Cerebellar nuclear complex (tissue), 1 donor: ENCODE measurements around the gene ZNF43.
A peak's percentile ranks its signal among the peaks of the same experiment; 100 is the strongest.
"Not testable (repeated sequence)": the region's sequence is repeated elsewhere in the genome, so short reads cannot be mapped to it uniquely, and the experiment has no call there.

Experiments used
- DNase-seq, 2 experiments: peaks; one replicate each; lab custom pipeline; 2025; lab: John Stamatoyannopoulos, UW

ZNF43 gene

GRCh38 chr19:21835810-21836444, at the start of gene ZNF43:
TSS of gene ZNF43 (minus strand) at chr19:21836182. CDS start at chr19:21836038, 144 bp downstream.
- DNase-seq: peak; percentile 87 to 94

- not testable (repeated sequence) for DNase-seq
These were observed 49.5 kb upstream of the ZNF43 start for GRCh38 chr19:21885516-21885915.

- DNase-seq: not testable (repeated sequence)
These were observed 48.8 kb upstream of the ZNF43 start for GRCh38 chr19:21884786-21885185.

GRCh38 chr19:21883516-21883915, 47.5 kb upstream of the ZNF43 start:
- no peak for DNase-seq

GRCh38 chr19:21880761-21881160, 44.8 kb upstream of the ZNF43 start:
- DNase-seq: not testable (repeated sequence)

GRCh38 chr19:21878646-21879045, 42.7 kb upstream of the ZNF43 start:
- no peak for DNase-seq

- DNase-seq: no peak
These were observed 42.0 kb upstream of the ZNF43 start for GRCh38 chr19:21877976-21878375.

GRCh38 chr19:21876608-21877007, 40.6 kb upstream of the ZNF43 start:
- DNase-seq: not testable (repeated sequence)

- no peak for DNase-seq
These were observed 21.0 kb upstream of the ZNF43 start for GRCh38 chr19:21856773-21857514.

GRCh38 chr19:21851596-21852345, 15.8 kb upstream of the ZNF43 start:
- DNase-seq: peak; percentile 58 to 78

GRCh38 chr19:21850656-21851255, 14.8 kb upstream of the ZNF43 start:
- DNase-seq: no peak

GRCh38 chr19:21848706-21849105, 12.7 kb upstream of the ZNF43 start:
- DNase-seq: no peak

- no peak for DNase-seq
These were observed 7.1 kb upstream of the ZNF43 start for GRCh38 chr19:21843081-21843480.

- DNase-seq: no peak
These were observed 5.6 kb upstream of the ZNF43 start for GRCh38 chr19:21841488-21842097.

GRCh38 chr19:21841081-21841480, 5.1 kb upstream of the ZNF43 start:
- DNase-seq: no peak

GRCh38 chr19:21839976-21840375, 4.0 kb upstream of the ZNF43 start:
- DNase-seq: no peak

GRCh38 chr19:21838646-21839045, 2.7 kb upstream of the ZNF43 start:
- no peak for DNase-seq

GRCh38 chr19:21835429-21835809, 563 bp downstream of the ZNF43 start:
- no peak for DNase-seq

GRCh38 chr19:21833733-21834132, 2.2 kb downstream of the ZNF43 start:
- DNase-seq: no peak

- DNase-seq: no peak
These were observed 11.3 kb downstream of the ZNF43 start for GRCh38 chr19:21824679-21825078.

GRCh38 chr19:21823224-21823623, 12.8 kb downstream of the ZNF43 start:
- DNase-seq: no peak

GRCh38 chr19:21812448-21812847, 23.5 kb downstream of the ZNF43 start:
- no peak for DNase-seq
